Vagina (tissue), 2 donors: ENCODE results near the gene NME4. TPM values are rescaled to one million over a fixed set of nuclear protein-coding genes. Genes with fewer than 3 reads are reported as not detected.

ENCODE experiments used
- DNase-seq, 2 donors: peaks; one replicate each; pipeline ENCODE4 v3.0.0-alpha.2; 2017; ENCODE audit errors: extremely low spot score in 2 of 2
- H3K27ac ChIP-seq: fragments of 200-600 bp; sonication (generic); one replicate; pipeline ENCODE4 v1.5.1; 2019
- H3K27me3 ChIP-seq: fragments of 200-600 bp; sonication (generic); one replicate; pipeline ENCODE4 v1.5.1; 2019
- H3K36me3 ChIP-seq, 2 donors: fragments of 200-600 bp; sonication (generic); one replicate each; pipeline ENCODE4 v1.5.1; 2017 to 2019
- H3K4me1 ChIP-seq: fragments of 200-600 bp; sonication (generic); one replicate; pipeline ENCODE4 v1.5.1; 2019
- H3K4me3 ChIP-seq, 2 donors: fragments of 200-600 bp; sonication (generic); 1 replicate in 1 of 2; 2 replicates in 1 of 2; pipeline ENCODE4 v1.5.1; 2016 to 2019
- H3K9me3 ChIP-seq: fragments of 200-600 bp; sonication (generic); one replicate; pipeline ENCODE4 v1.5.1; 2019
- CTCF ChIP-seq, 3 experiments: fragments of 450-650 bp in 2 of 3; fragments of 200-600 bp in 1 of 3; sonication (generic) in 1 of 3; IDR thresholded peaks; one replicate each; pipeline ENCODE4 v1.5.1; 2017 to 2019; ENCODE audit warnings: antibody characterized with exemption in 3 of 3, mild to moderate bottlenecking in 2 of 3, moderate library complexity in 2 of 3
- POLR2A ChIP-seq, 2 donors: fragments of 450-650 bp; IDR thresholded peaks; one replicate each; pipeline ENCODE4 v1.6.1; 2017; ENCODE audit warnings: antibody characterized with exemption in 2 of 2, mild to moderate bottlenecking in 2 of 2, moderate library complexity in 2 of 2
- POLR2AphosphoS5 ChIP-seq, 2 donors: sonication (generic); formaldehyde crosslinking; IDR thresholded peaks; one replicate each; pipeline ENCODE4 v1.9.0; 2017; ENCODE audit warnings: antibody characterized with exemption in 2 of 2, mild to moderate bottlenecking in 2 of 2, low read depth in 1 of 2; ENCODE audit not compliant: insufficient read depth in 1 of 2
- intact Hi-C: fragments of 100-400 bp; cut with DNase I; formaldehyde crosslinking; loops from one replicate; pipeline ENCODE4 v1.15.1; 2023
- small RNA-seq: library from RNA; depleted of rRNA; stranded (forward); fragments of <200 nt; gene quantifications from one replicate; pipeline ENCODE3, GENCODE V24; 2016
- total RNA-seq: library from RNA; depleted of rRNA; stranded (reverse); fragments of >200 nt; gene quantifications from one replicate; pipeline ENCODE4 v1.2.3, GENCODE V29; 2016

The NME4 gene
- total RNA-seq, 1 donor from 2014 or later = 88.6 TPM

- Histone ChIP-seq H3K36me3 (no peaks in the 10 kb centered on the region), H3K27me3 (no peaks in the 10 kb centered on the region), H3K9me3 (no peaks in the 10 kb centered on the region), H3K4me1 (no peaks in the 10 kb centered on the region), H3K27ac (no peak overlapping the region), H3K4me3 (no peak overlapping the region)
- no peak for DNase-seq
- intact Hi-C loops = no loop called here
- TF ChIP-seq POLR2AphosphoS5 (IDR thresholded peaks at IDR 0.05; ENCODE audit: insufficient read depth in 1 of 2, low read depth in 1 of 2) (no peak), POLR2A (IDR thresholded peaks at IDR 0.05) (no peak), CTCF (IDR thresholded peaks at IDR 0.05) (no peak)
Measured at GRCh38 chr16:440627-441026, 43.6 kb downstream of the NME4 start.

- no peaks in the 10 kb centered on the region for H3K27me3 ChIP-seq
- no peaks in the 10 kb centered on the region for H3K9me3 ChIP-seq
- H3K4me1 ChIP-seq = no peaks in the 10 kb centered on the region
- no peaks in the 10 kb centered on the region for H3K36me3 ChIP-seq
- H3K27ac ChIP-seq = no peak overlapping the region
- TF ChIP-seq POLR2AphosphoS5 (IDR thresholded peaks at IDR 0.05; ENCODE audit: insufficient read depth in 1 of 2, low read depth in 1 of 2) (no peak), POLR2A (IDR thresholded peaks at IDR 0.05) (no peak), CTCF (IDR thresholded peaks at IDR 0.05) (no peak)
- no peak overlapping the region for H3K4me3 ChIP-seq
- no peak for DNase-seq
- intact Hi-C loops = no loop called here
Measured at GRCh38 chr16:441447-441846, 44.4 kb downstream of the NME4 start.

- no peak overlapping the region for H3K4me3 ChIP-seq
- TF ChIP-seq POLR2A (IDR thresholded peaks at IDR 0.05) (no peak), POLR2AphosphoS5 (IDR thresholded peaks at IDR 0.05; ENCODE audit: insufficient read depth in 1 of 2, low read depth in 1 of 2) (no peak)
- intact Hi-C loops = no loop called here
- H3K4me1 ChIP-seq = no peaks in the 10 kb centered on the region
- H3K27ac ChIP-seq = no peak overlapping the region
- no peaks in the 10 kb centered on the region for H3K27me3 ChIP-seq
- H3K9me3 ChIP-seq = no peaks in the 10 kb centered on the region
- no peak for DNase-seq
- H3K36me3 ChIP-seq = no peaks in the 10 kb centered on the region
Measured at GRCh38 chr16:442976-443375, 46.0 kb downstream of the NME4 start.

GRCh38 chr16:444027-444426, 47.0 kb downstream of the NME4 start:
- Histone ChIP-seq H3K4me1 (no peaks in the 10 kb centered on the region), H3K9me3 (no peaks in the 10 kb centered on the region), H3K27ac (no peak overlapping the region), H3K4me3 (no peak overlapping the region), H3K36me3 (no peaks in the 10 kb centered on the region), H3K27me3 (no peaks in the 10 kb centered on the region)
- no peak for DNase-seq
- TF ChIP-seq POLR2A (IDR thresholded peaks at IDR 0.05) (no peak), CTCF (IDR thresholded peaks at IDR 0.05) (no peak), POLR2AphosphoS5 (IDR thresholded peaks at IDR 0.05; ENCODE audit: insufficient read depth in 1 of 2, low read depth in 1 of 2) (no peak)
- intact Hi-C loops = no loop called here

GRCh38 chr16:445566-445965, 48.6 kb downstream of the NME4 start:
- Histone ChIP-seq H3K4me1 (peaks cover 7% of the 10 kb centered on the region), H3K27me3 (no peaks in the 10 kb centered on the region), H3K27ac (no peak overlapping the region), H3K9me3 (no peaks in the 10 kb centered on the region), H3K36me3 (no peaks in the 10 kb centered on the region), H3K4me3 (no peak overlapping the region)
- no peak for DNase-seq
- TF ChIP-seq POLR2A (IDR thresholded peaks at IDR 0.05) = no peak
- TF ChIP-seq CTCF (IDR thresholded peaks at IDR 0.05) = no peak
- no peak for TF ChIP-seq POLR2AphosphoS5 (IDR thresholded peaks at IDR 0.05; ENCODE audit: insufficient read depth in 1 of 2, low read depth in 1 of 2)
- intact Hi-C loops = no loop called here

Small RNAs within 50 kb of the gene (small RNA-seq; reads per million reads assigned to genes)
- gene RF00019 = not detected

Other genes with a start within 250 kb of the NME4 start
- not detected for gene HBZ, start 244.6 kb upstream of the NME4 start, total RNA-seq
- not detected for gene HBM, start 231.2 kb upstream of the NME4 start, total RNA-seq
- gene HBA2, start 224.3 kb upstream of the NME4 start, total RNA-seq = 697 TPM
- 523 TPM for gene HBA1, start 220.5 kb upstream of the NME4 start, total RNA-seq
- gene HBQ1, start 216.7 kb upstream of the NME4 start, total RNA-seq = not detected
- gene LUC7L, start 167.8 kb upstream of the NME4 start, total RNA-seq = 79.3 TPM
- 23.3 TPM for gene FAM234A, start 162.4 kb upstream of the NME4 start, total RNA-seq
- gene RGS11, start 121.3 kb upstream of the NME4 start, total RNA-seq = 5.4 TPM
- not detected for gene ARHGDIG, start 116.6 kb upstream of the NME4 start, total RNA-seq
- gene PDIA2, start 114.0 kb upstream of the NME4 start, total RNA-seq = not detected
- gene AXIN1, start 44.5 kb upstream of the NME4 start, total RNA-seq = 16.9 TPM
- gene MRPL28, start 26.7 kb upstream of the NME4 start, total RNA-seq = 96.5 TPM
- gene PGAP6, start 15.2 kb upstream of the NME4 start, total RNA-seq = 38.3 TPM
- gene DECR2, start 4.7 kb downstream of the NME4 start, total RNA-seq = 17.9 TPM
- gene RAB11FIP3, start 28.4 kb downstream of the NME4 start, total RNA-seq = 36.6 TPM
- 38.3 TPM for gene CAPN15, start 130.5 kb downstream of the NME4 start, total RNA-seq
- gene PRR35, start 163.2 kb downstream of the NME4 start, total RNA-seq = not detected
- 0.74 TPM for gene NHLRC4, start 169.8 kb downstream of the NME4 start, total RNA-seq
- gene PIGQ, start 172.8 kb downstream of the NME4 start, total RNA-seq = 26.0 TPM
- gene RAB40C, start 192.9 kb downstream of the NME4 start, total RNA-seq = 41.3 TPM
- 3.2 TPM for gene WFIKKN1, start 233.8 kb downstream of the NME4 start, total RNA-seq
- 187 TPM for gene METTL26, start 239.1 kb downstream of the NME4 start, total RNA-seq
- 27.0 TPM for gene MCRIP2, start 244.6 kb downstream of the NME4 start, total RNA-seq